ENCODE results near the gene RPRD1B.

RPRD1B gene

DNA sequence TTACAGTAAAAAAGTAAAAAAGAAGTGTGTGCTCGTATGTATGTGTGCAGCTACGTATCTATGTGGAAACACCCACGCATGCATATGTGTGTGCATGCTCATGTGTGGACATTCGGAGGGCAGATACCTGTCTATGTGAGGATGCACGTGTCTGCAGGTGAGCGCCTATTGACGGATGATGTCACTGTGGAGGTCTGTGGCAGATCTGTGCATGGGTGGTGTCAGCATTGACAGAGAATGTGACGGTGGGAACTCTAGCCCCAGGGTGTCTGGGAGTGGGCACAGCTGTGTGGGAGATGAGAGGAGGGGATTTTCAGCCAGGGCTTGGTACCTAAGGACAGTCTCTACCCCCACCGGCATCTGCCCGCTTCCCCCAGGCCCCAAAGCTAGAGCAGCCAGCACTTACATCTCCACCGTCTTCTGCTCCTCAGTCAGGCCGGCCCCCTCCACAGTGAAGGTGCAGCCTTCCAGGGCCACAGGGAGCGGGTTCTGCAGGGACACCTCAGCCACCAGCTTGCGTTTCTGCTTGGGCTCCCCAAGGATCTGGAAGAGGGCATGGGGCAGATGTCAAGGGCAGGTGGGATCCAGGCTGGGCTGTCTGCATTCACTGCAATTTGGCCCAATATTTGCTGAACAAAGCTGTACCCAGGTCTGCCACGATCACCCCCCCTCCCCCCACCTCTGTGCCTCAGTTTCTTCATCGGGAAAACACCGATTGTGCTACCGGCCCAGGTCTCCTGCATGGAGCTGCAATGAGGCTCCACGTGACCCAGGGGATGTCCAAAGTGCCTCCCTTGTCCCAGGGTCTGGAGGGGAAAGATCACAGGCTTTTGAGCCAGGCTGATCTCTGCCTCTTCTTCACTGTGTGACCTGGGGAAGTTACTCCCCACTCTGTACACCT lies 97.4 kb downstream of the RPRD1B start:
- TF ChIP-seq SPI1 (IDR thresholded peaks at IDR 0.05; ENCODE audit: low read depth, low read length) (no peak), POU2F2 (IDR thresholded peaks at IDR 0.05; ENCODE audit: low read depth, low read length) (no peak), POLR2AphosphoS5 (IDR thresholded peaks at IDR 0.05; ENCODE audit: low read depth, low read length) (no peak), PAX5 (IDR thresholded peaks at IDR 0.05; ENCODE audit: insufficient read depth, low read length, severe bottlenecking) (no peak), POLR2A (IDR thresholded peaks at IDR 0.05; ENCODE audit: low read depth, low read length) (no peak), TAF1 (IDR thresholded peaks at IDR 0.05; ENCODE audit: low read depth, low read length) (no peak)
- FAIRE-seq (no peak), DNase-seq (ENCODE audit: insufficient read length, low spot score) (no peak)

DNA sequence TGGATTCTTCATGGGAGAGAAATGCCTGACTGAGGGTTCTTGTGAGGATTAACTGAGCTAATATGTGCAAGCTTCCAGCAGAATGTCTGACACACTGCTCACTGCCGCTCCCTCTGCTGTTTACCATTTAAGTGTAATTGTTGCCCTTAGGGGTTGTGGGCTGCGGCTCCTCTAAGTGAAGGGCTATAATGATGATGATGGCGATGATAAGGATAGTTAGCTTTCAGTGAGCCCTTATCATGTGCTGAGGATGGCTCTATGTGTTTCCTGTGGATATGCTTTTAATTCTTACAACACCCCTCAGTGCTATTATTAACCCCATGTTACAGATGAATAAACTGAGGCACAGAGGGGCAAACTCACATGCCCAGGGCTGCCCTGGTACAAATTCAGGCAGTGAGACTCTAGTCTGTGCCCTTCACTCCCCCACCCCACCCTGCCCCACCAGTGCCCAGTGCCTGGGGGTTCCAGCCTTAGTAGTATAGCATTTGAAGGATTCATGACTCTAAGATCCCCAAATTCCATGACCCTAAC lies 98.1 kb downstream of the RPRD1B start:
- no peak for FAIRE-seq
- no peak for DNase-seq (ENCODE audit: insufficient read length, low spot score)
- no peak for TF ChIP-seq POLR2A (IDR thresholded peaks at IDR 0.05; ENCODE audit: low read depth, low read length)
- no peak for TF ChIP-seq TAF1 (IDR thresholded peaks at IDR 0.05; ENCODE audit: low read depth, low read length)

DNA sequence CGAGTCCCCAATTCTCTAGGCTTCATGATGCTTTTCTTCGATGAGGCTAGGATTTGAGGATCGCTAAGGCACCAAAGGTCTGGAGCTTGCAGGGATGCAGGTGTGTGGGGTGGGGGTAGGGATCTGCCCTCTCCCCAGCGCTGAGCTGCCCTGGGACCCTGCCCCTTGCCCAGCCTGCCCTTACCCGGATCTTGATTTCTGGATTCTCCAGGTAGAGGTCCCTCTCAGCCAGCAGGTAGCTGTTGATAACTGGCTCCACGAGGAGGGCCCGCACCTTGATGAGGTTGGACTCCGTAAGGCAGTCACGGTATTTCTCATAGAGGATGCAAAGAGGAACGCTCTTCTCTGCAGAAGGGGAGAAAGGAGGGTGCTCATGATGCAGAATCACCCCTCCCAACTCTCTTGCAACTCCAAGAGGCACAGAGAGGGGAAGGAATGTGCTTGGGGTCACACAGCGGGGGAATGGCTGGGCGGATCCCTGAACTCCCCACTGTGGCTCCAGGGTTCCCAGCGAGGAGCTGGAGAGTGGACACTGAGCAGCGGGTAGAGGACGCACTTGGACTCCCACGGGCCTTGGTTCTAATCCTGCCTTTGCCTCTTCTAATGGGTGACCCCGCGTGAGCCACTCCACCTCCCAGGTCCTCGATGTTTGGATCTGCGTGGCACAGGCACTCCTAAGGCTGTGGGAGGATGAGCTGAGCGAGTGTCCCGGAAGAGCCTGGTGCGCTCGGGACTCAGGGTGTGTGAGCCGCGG lies 98.8 kb downstream of the RPRD1B start:
- FAIRE-seq (no peak), DNase-seq (ENCODE audit: insufficient read length, low spot score) (no peak)
- TF ChIP-seq PAX5 (IDR thresholded peaks at IDR 0.05; ENCODE audit: insufficient read depth, low read length, severe bottlenecking) (no peak), POU2F2 (IDR thresholded peaks at IDR 0.05; ENCODE audit: low read depth, low read length) (no peak), POLR2A (IDR thresholded peaks at IDR 0.05; ENCODE audit: low read depth, low read length) (no peak), SPI1 (IDR thresholded peaks at IDR 0.05; ENCODE audit: low read depth, low read length) (no peak), TAF1 (IDR thresholded peaks at IDR 0.05; ENCODE audit: low read depth, low read length) (no peak), POLR2AphosphoS5 (IDR thresholded peaks at IDR 0.05; ENCODE audit: low read depth, low read length) (no peak)

DNA sequence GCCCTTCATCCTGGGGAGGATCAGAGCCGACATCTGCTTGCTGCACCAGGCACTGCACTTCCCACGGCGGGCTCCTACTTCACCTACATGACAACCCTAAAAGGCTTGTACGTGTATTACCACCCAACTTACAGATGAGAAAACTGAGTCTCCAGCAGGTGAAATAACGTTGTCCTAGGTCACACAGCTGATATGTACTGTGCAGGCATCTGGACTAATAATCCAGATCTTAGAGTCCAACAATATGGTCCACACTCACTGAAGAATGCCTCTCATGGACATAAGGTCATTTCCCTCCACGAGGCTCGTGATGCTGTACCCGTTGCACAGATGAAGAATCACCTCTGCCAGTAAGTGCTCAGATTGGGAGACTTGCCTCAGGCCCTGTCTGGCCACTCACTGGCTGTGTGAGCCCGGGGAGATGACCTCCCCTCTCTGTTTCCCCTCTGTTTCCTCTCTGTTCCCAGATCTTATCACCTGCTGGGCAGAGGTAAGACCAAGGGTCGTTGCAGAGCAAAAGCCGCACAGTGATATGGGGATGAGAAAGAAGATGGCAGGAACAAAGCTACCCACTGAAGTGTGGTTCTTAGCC lies 99.5 kb downstream of the RPRD1B start:
- FAIRE-seq (no peak), DNase-seq (ENCODE audit: insufficient read length, low spot score) (no peak)
- no peak for TF ChIP-seq POLR2A (IDR thresholded peaks at IDR 0.05; ENCODE audit: low read depth, low read length)
- TF ChIP-seq POU2F2 (IDR thresholded peaks at IDR 0.05; ENCODE audit: low read depth, low read length) = no peak
- no peak for TF ChIP-seq PAX5 (IDR thresholded peaks at IDR 0.05; ENCODE audit: insufficient read depth, low read length, severe bottlenecking)
- no peak for TF ChIP-seq POLR2AphosphoS5 (IDR thresholded peaks at IDR 0.05; ENCODE audit: low read depth, low read length)
- TF ChIP-seq TAF1 (IDR thresholded peaks at IDR 0.05; ENCODE audit: low read depth, low read length) = no peak
- TF ChIP-seq SPI1 (IDR thresholded peaks at IDR 0.05; ENCODE audit: low read depth, low read length) = no peak

DNA sequence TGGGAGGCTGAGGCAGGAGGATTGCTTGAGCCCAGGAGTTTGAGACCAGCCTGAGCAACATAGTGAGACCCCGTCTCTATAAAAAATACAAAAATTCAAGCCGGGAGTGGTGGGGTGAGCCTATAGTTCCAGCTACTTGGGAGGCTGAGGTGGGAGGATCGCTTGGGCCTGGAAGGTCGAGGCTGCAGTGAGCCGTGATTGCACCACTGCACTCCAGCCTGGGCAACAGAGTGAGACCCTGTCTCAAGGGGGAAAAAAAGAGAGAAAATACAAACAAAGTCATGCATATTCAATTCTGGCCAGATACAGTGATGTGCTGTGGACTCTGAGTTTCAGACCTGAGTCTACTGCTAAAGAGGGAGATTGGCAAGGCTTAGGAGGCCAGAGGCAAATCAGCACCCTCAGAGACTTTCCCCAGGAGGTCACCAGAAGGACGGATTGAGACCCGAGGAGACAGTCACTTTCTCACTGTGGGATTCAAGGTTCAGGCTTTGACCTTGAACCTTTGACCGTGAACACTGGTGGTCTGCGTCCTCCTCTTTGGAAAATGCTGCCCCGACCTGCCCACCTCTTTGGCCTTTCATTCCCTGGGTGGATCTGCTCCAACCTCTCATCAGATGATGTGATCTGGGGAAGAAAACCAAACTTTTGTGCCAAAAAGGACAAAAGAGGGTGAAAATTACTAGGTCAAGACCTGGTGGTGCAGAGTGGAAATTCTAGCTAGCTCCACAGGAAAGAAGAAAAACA lies 100.3 kb downstream of the RPRD1B start:
- TF ChIP-seq POLR2A (IDR thresholded peaks at IDR 0.05; ENCODE audit: low read depth, low read length) = no peak
- TF ChIP-seq POU2F2 (IDR thresholded peaks at IDR 0.05; ENCODE audit: low read depth, low read length) = no peak
- no peak for TF ChIP-seq POLR2AphosphoS5 (IDR thresholded peaks at IDR 0.05; ENCODE audit: low read depth, low read length)
- no peak for TF ChIP-seq SPI1 (IDR thresholded peaks at IDR 0.05; ENCODE audit: low read depth, low read length)
- DNase-seq (ENCODE audit: insufficient read length, low spot score) (no peak), FAIRE-seq (no peak)

DNA sequence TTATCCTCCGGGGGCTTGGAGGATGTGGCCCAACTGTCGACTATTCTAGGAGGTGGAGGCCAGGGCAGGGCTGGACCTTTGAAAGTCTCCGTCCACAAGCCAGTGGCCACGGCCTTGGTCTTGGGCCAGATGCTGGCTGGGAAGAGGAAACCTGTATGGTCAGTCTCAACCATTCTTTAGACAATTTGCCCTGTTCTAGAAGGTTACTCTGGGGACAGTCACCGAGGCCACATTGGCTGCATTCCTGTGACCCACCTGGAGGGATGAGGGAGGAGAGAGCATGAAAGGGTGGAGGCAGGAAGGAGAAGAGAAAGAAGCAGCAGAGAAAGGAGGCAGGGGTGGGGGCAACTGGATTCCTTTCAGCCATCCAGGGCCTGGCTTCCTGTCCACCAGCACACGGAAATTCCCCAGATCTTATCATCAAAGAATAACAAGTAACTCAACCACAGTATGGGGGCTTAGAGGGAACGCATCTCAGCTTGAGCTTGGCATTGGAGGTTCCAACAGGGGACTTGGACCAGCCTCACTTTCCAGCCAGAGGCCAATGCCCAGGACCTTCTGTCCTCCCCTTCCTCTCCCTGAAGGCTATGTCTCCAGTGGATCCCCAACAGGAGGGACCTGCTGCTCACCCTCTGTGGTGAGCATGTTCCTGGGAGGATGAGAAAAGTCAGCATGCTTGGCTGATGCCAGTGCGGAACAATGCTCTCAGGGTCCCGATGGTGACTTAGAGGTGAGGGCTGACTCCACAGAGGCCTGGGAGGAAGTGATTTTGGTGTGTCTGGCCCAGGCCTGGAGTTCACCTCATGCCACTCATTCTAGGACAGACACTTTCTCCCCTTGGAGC lies 101.1 kb downstream of the RPRD1B start:
- TF ChIP-seq POLR2AphosphoS5 (IDR thresholded peaks at IDR 0.05; ENCODE audit: low read depth, low read length) (no peak), SPI1 (IDR thresholded peaks at IDR 0.05; ENCODE audit: low read depth, low read length) (0 out of 2 replicates have a peak, but pooled peaks have one; percentile 32)
- DNase-seq (ENCODE audit: insufficient read length, low spot score) = no peak
- FAIRE-seq = no peak

DNA sequence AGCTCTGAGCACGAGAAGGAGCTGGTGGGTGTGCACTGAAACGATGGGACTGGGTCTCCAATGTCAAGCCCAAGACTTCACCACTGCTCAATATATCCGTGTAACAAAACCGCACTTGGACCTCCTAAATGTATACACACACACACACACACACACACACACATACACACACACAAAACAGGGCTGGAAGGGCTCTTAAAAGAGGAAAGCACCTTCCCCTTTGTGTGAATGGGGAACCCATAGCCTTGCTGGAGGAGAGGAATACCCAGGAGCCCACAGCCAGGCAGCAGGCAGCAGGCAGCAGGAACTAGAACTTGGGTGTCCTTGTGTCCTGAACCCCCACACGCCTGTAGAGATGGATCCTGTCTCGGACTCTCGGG lies 101.7 kb downstream of the RPRD1B start:
- DNase-seq (ENCODE audit: insufficient read length, low spot score) = no peak
- no peak for FAIRE-seq
- TF ChIP-seq POLR2A (IDR thresholded peaks at IDR 0.05; ENCODE audit: low read depth, low read length) = no peak
- no peak for TF ChIP-seq POLR2AphosphoS5 (IDR thresholded peaks at IDR 0.05; ENCODE audit: low read depth, low read length)
- TF ChIP-seq POU2F2 (IDR thresholded peaks at IDR 0.05; ENCODE audit: low read depth, low read length) = no peak
- TF ChIP-seq TAF1 (IDR thresholded peaks at IDR 0.05; ENCODE audit: low read depth, low read length) = no peak
- no peak for TF ChIP-seq PAX5 (IDR thresholded peaks at IDR 0.05; ENCODE audit: insufficient read depth, low read length, severe bottlenecking)
- no peak for TF ChIP-seq SPI1 (IDR thresholded peaks at IDR 0.05; ENCODE audit: low read depth, low read length)

DNA sequence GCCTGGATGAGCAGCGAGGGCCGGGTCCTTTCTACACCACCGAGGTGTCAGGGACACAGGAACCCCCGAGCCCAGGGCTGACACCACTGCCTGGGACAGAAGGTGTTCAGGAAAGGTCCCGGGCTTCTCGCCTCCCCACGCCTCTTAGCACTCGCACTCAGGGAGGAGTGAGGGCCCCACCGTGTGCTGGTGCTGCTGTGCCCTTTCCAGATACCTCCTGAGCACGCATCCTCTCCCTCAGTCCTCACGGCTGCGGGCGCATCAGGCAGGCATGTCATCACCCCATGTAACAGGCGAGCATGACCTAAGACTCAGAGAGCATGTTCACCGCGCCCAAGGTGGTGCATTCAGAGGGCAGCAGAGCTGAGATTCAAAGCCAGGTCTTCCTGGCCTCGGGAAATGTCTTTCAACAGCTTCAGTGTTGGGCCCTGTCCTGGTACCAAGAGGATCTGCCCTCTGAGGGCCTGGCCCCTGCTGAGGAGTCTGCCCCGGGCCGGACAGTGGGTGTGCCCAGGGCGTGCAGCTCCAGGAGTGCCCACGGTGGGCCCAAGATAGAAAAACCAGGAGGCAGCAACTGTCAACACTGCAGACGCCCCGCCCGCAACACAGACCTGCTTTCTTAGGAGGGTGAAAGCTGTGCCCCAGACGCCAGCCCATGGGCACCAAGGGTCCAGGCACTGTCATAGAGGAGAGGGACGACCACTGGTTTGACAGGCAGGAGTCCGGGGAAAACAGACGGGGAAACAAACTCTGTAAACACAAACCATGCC lies 102.3 kb downstream of the RPRD1B start:
- DNase-seq (ENCODE audit: insufficient read length, low spot score) = no peak
- TF ChIP-seq TAF1 (IDR thresholded peaks at IDR 0.05; ENCODE audit: low read depth, low read length) (no peak), POLR2AphosphoS5 (IDR thresholded peaks at IDR 0.05; ENCODE audit: low read depth, low read length) (no peak), POU2F2 (IDR thresholded peaks at IDR 0.05; ENCODE audit: low read depth, low read length) (no peak), SPI1 (IDR thresholded peaks at IDR 0.05; ENCODE audit: low read depth, low read length) (no peak), POLR2A (IDR thresholded peaks at IDR 0.05; ENCODE audit: low read depth, low read length) (no peak), PAX5 (IDR thresholded peaks at IDR 0.05; ENCODE audit: insufficient read depth, low read length, severe bottlenecking) (no peak)
- no peak for FAIRE-seq
